Measurements from ENCODE around the gene RSPH10B. TPM values are rescaled to one million over a fixed set of nuclear protein-coding genes. Genes with fewer than 3 reads are reported as not detected.
A peak's percentile ranks its signal among the peaks of the same experiment; 100 is the strongest.
"Not testable (repeated sequence)": the region's sequence is repeated elsewhere in the genome, so short reads cannot be mapped to it uniquely, and the experiment has no call there.

RSPH10B gene
- total RNA-seq, 1 experiment from 2014 or later: not detected

GRCh38 chr7:6008668-6009611, 38.5 kb upstream of the RSPH10B start, which contains the start of the genes AIMP2 and PMS2:
AIMP2 (plus strand) TSS chr7:6009272; CDS start chr7:6009364, 92 bp downstream.
PMS2 (minus strand) TSS chr7:6009049; CDS start chr7:6009019, 30 bp downstream.
- TSS peak; percentile 80 for BruUV-seq (replicated peaks)
- POLR2A ChIA-PET (ENCODE audit: unreplicated experiment): interaction anchor here (0.7 kb wide), 2 partner anchors 16 to 18 kb away, joined by 3 to 7 read pairs; no protein-coding TSS in a partner anchor
- intact Hi-C loops (cut with micrococcal nuclease): no loop called here

GRCh38 chr7:6007835-6008590, 37.5 kb upstream of the RSPH10B start:
- not testable (repeated sequence) for H3F3A ChIP-seq (ENCODE audit: low read length, unreplicated experiment)

More at GRCh38 chr7:6008668-6009611, 38.5 kb upstream of the RSPH10B start, which contains the start of the genes AIMP2 and PMS2:
- H3K4me1 ChIP-seq (ENCODE audit: insufficient read depth, low read length): peaks cover 4% of the 10 kb centered on the region; the same call in 1 of the 2 replicates
- H3K79me2 ChIP-seq (ENCODE audit: low read length): peaks cover 53% of the 10 kb centered on the region
- peak within 1 kb of the TSS; percentile 91 for H3K9ac ChIP-seq (ENCODE audit: low read length)
- peak; percentile 93 for ATAC-seq
- no peaks in the 10 kb centered on the region for H3K9me3 ChIP-seq (ENCODE audit: low read length)
- peak within 1 kb of the TSS; percentile 71 for H2AFZ ChIP-seq (ENCODE audit: low read length)
- CTCF ChIA-PET: no interaction called here
- no peaks in the 10 kb centered on the region for H3K9me2 ChIP-seq (replicated peaks; ENCODE audit: low read length)
- no peaks in the 10 kb centered on the region for H4K20me1 ChIP-seq (ENCODE audit: low read length)
- H3F3A ChIP-seq (ENCODE audit: low read length, unreplicated experiment): no peaks in the 10 kb centered on the region
- peak within 1 kb of the TSS; percentile 78 for H3K27ac ChIP-seq (ENCODE audit: low read length)
- TF ChIP-seq CTCF (conservative IDR thresholded peaks at IDR 0.05; ENCODE audit: low read depth, low read length): no peak
- no peak for TF ChIP-seq EZH2phosphoT487 (IDR thresholded peaks at IDR 0.05; ENCODE audit: borderline replicate concordance, low read length)
- no peak for TF ChIP-seq EZH2 (IDR thresholded peaks at IDR 0.05; ENCODE audit: low read length, unreplicated experiment)
- H3K4me3 ChIP-seq (ENCODE audit: low read length): peak within 1 kb of the TSS; percentile 88
- peak; percentile 98 for DNase-seq
- peaks cover 9% of the 10 kb centered on the region for H3K36me3 ChIP-seq (ENCODE audit: low read depth, low read length)
- peak within 1 kb of the TSS; percentile 97 for H3K4me2 ChIP-seq (ENCODE audit: low read length)
- H3K27me3 ChIP-seq (ENCODE audit: low read length): no peaks in the 10 kb centered on the region

GRCh38 chr7:6007386-6007785, 36.9 kb upstream of the RSPH10B start:
- H3K9me2 ChIP-seq (replicated peaks; ENCODE audit: low read length): no peaks in the 10 kb centered on the region
- POLR2A ChIA-PET (ENCODE audit: unreplicated experiment): no interaction called here
- H3F3A ChIP-seq (ENCODE audit: low read length, unreplicated experiment): no peaks in the 10 kb centered on the region
- no peak overlapping the region for H3K4me3 ChIP-seq (ENCODE audit: low read length)
- H3K9ac ChIP-seq (ENCODE audit: low read length): no peak overlapping the region
- peaks cover 4% of the 10 kb centered on the region; the same call in 1 of the 2 replicates for H3K4me1 ChIP-seq (ENCODE audit: insufficient read depth, low read length)
- no TSS peak for BruUV-seq (replicated peaks)
- ATAC-seq (no peak), DNase-seq (no peak)
- TF ChIP-seq EZH2 (IDR thresholded peaks at IDR 0.05; ENCODE audit: low read length, unreplicated experiment): no peak
- TF ChIP-seq CTCF (conservative IDR thresholded peaks at IDR 0.05; ENCODE audit: low read depth, low read length): no peak
- no peak for TF ChIP-seq EZH2phosphoT487 (IDR thresholded peaks at IDR 0.05; ENCODE audit: borderline replicate concordance, low read length)
- H4K20me1 ChIP-seq (ENCODE audit: low read length): no peaks in the 10 kb centered on the region
- peaks cover 9% of the 10 kb centered on the region for H3K36me3 ChIP-seq (ENCODE audit: low read depth, low read length)
- CTCF ChIA-PET: no interaction called here
- intact Hi-C loops (cut with micrococcal nuclease): no loop called here
- no peaks in the 10 kb centered on the region for H3K9me3 ChIP-seq (ENCODE audit: low read length)
- 0 out of 2 replicates have a peak overlapping the region, but pooled peaks have one; percentile 97 for H3K4me2 ChIP-seq (ENCODE audit: low read length)
- H3K27ac ChIP-seq (ENCODE audit: low read length): no peak overlapping the region
- no peak overlapping the region for H2AFZ ChIP-seq (ENCODE audit: low read length)
- no peaks in the 10 kb centered on the region for H3K27me3 ChIP-seq (ENCODE audit: low read length)
- peaks cover 46% of the 10 kb centered on the region for H3K79me2 ChIP-seq (ENCODE audit: low read length)

More at GRCh38 chr7:6007835-6008590, 37.5 kb upstream of the RSPH10B start:
- H3K27ac ChIP-seq (ENCODE audit: low read length); H3K36me3 ChIP-seq (ENCODE audit: low read depth, low read length); H4K20me1 ChIP-seq (ENCODE audit: low read length); H2AFZ ChIP-seq (ENCODE audit: low read length); H3K27me3 ChIP-seq (ENCODE audit: low read length); H3K4me1 ChIP-seq (ENCODE audit: insufficient read depth, low read length); BruUV-seq (replicated peaks); intact Hi-C loops (cut with micrococcal nuclease); DNase-seq; ATAC-seq; H3K9me3 ChIP-seq (ENCODE audit: low read length); H3K9me2 ChIP-seq (replicated peaks; ENCODE audit: low read length); CTCF ChIA-PET: not testable (repeated sequence)
- peak overlapping the region; percentile 91 for H3K9ac ChIP-seq (ENCODE audit: low read length)
- H3K79me2 ChIP-seq (ENCODE audit: low read length): peaks cover 52% of the 10 kb centered on the region
- POLR2A ChIA-PET (ENCODE audit: unreplicated experiment): interaction anchor here (0.7 kb wide), 1 partner anchor 17 kb away, joined by 7 read pairs; no protein-coding TSS in a partner anchor
- H3K4me3 ChIP-seq (ENCODE audit: low read length): peak overlapping the region; percentile 88
- H3K4me2 ChIP-seq (ENCODE audit: low read length): peak overlapping the region; percentile 97

Data from PC-3 (cell line).